BJ (cell line): Measurements from ENCODE around the gene DPP10. TPM values are rescaled to one million over a fixed set of nuclear protein-coding genes. Genes with fewer than 3 reads are reported as not detected.

Source experiments
- CTCF ChIA-PET: fragments of 350-600 bp; formaldehyde crosslinking; extraction: SDS; loops from one replicate; lab custom pipeline; 2021; ENCODE audit warnings: antibody characterized with exemption, inconsistent platforms; lab: Yijun Ruan, JAX
- POLR2A ChIA-PET: fragments of 300-600 bp; sonication (Branson Sonifier 250); formaldehyde crosslinking; extraction: SDS; loops from one replicate; lab custom pipeline; 2021; ENCODE audit warnings: antibody characterized with exemption; lab: Charles Lee
- DNase-seq: peaks from one replicate; pipeline ENCODE4 v3.0.0-alpha.2; 2011; ENCODE audit warnings: low read depth
- H3K27me3 ChIP-seq: 2 replicates; pipeline ENCODE4 v1.6.0; 2011; ENCODE audit warnings: low read length; ENCODE audit not compliant: control insufficient read depth, insufficient read depth
- H3K36me3 ChIP-seq: 2 replicates; pipeline ENCODE4 v1.5.1; 2011; ENCODE audit warnings: low read length; ENCODE audit not compliant: control insufficient read depth, insufficient read depth
- H3K4me3 ChIP-seq: 2 replicates; pipeline ENCODE4 v1.5.1; 2011; ENCODE audit warnings: low read depth, mild to moderate bottlenecking, control low read depth, low read length
- CTCF ChIP-seq: IDR thresholded peaks from 2 replicates; pipeline ENCODE4 v1.5.1; 2011; ENCODE audit warnings: low read depth, mild to moderate bottlenecking, control low read depth, inconsistent platforms, low read length, moderate library complexity; ENCODE audit not compliant: insufficient read depth
- polyA plus RNA-seq: library from polyadenylated mRNA; depleted of rRNA; stranded (reverse); fragments of >200 nt; gene quantifications from 2 replicates; pipeline ENCODE4 v1.2.3, GENCODE V29; 2011

DPP10 gene
- polyA plus RNA-seq, 1 experiment = not detected

GRCh38 chr2:114769110-114769509, 326.7 kb downstream of the DPP10 start:
- ChIA-PET CTCF (no interaction called here), POLR2A (no interaction called here)
- Histone ChIP-seq H3K27me3 (no peaks in the 10 kb centered on the region), H3K36me3 (no peaks in the 10 kb centered on the region), H3K4me3 (no peak overlapping the region)
- no peak for DNase-seq
- TF ChIP-seq CTCF = no peak

GRCh38 chr2:114769991-114770390, 327.6 kb downstream of the DPP10 start:
- ChIA-PET CTCF (no interaction called here), POLR2A (no interaction called here)
- Histone ChIP-seq H3K36me3 (no peaks in the 10 kb centered on the region), H3K27me3 (no peaks in the 10 kb centered on the region), H3K4me3 (no peak overlapping the region)
- TF ChIP-seq CTCF = no peak
- no peak for DNase-seq

GRCh38 chr2:114784046-114784445, 341.6 kb downstream of the DPP10 start:
- no peak for TF ChIP-seq CTCF
- Histone ChIP-seq H3K4me3 (no peak overlapping the region), H3K27me3 (no peaks in the 10 kb centered on the region), H3K36me3 (no peaks in the 10 kb centered on the region)
- POLR2A ChIA-PET = no interaction called here
- no peak for DNase-seq
- CTCF ChIA-PET = no interaction called here

- CTCF ChIA-PET = no interaction called here
Measured at GRCh38 chr2:114784890-114785583, 342.6 kb downstream of the DPP10 start.

GRCh38 chr2:114786901-114787300, 344.5 kb downstream of the DPP10 start:
- no peaks in the 10 kb centered on the region for H3K36me3 ChIP-seq
- POLR2A ChIA-PET = no interaction called here
- H3K27me3 ChIP-seq = no peaks in the 10 kb centered on the region
- no peak for DNase-seq
- CTCF ChIA-PET = no interaction called here
- no peak for TF ChIP-seq CTCF
- H3K4me3 ChIP-seq = no peak overlapping the region

More at GRCh38 chr2:114784890-114785583, 342.6 kb downstream of the DPP10 start:
- no peak overlapping the region for H3K4me3 ChIP-seq
- no peak for TF ChIP-seq CTCF
- no peaks in the 10 kb centered on the region for H3K27me3 ChIP-seq
- DNase-seq = no peak
- no peaks in the 10 kb centered on the region for H3K36me3 ChIP-seq
- POLR2A ChIA-PET = no interaction called here
